Keratinocyte (primary cell): ENCODE measurements around the gene TBC1D13. TPM values are rescaled to one million over a fixed set of nuclear protein-coding genes. Genes with fewer than 3 reads are reported as not detected.

Experiments
- DNase-seq: peaks from one replicate; pipeline ENCODE4 v3.0.0-alpha.2; 2011; ENCODE audit warnings: low read depth, missing footprints, low spot score
- FAIRE-seq: peaks from 2 replicates; lab custom pipeline; 2011; peaks lifted over from hg19 to GRCh38; lab: Jason Lieb, UNC
- H2AFZ ChIP-seq: 2 replicates; pipeline ENCODE4 v1.6.0; 2012; ENCODE audit warnings: low read length, control low read depth, inconsistent platforms; ENCODE audit not compliant: control insufficient read depth
- H3K27ac ChIP-seq: 2 replicates; pipeline ENCODE4 v1.5.1; 2011; ENCODE audit warnings: low read length; ENCODE audit not compliant: control insufficient read depth, insufficient read depth
- H3K27me3 ChIP-seq: 3 replicates; pipeline ENCODE4 v1.6.0; 2011; ENCODE audit warnings: low read length; ENCODE audit not compliant: control insufficient read depth, insufficient read depth; ENCODE audit errors: extremely low read depth
- H3K36me3 ChIP-seq, 2 experiments: 2 replicates in 1 of 2; 3 replicates in 1 of 2; pipeline ENCODE4 v1.5.1; 2011; ENCODE audit warnings: low read length in 2 of 2, mild to moderate bottlenecking in 1 of 2; ENCODE audit not compliant: control insufficient read depth in 2 of 2, insufficient read depth in 2 of 2; ENCODE audit errors: extremely low read depth in 1 of 2
- H3K4me1 ChIP-seq: 3 replicates; pipeline ENCODE4 v1.5.1; 2011; ENCODE audit warnings: low read length; ENCODE audit not compliant: control insufficient read depth, insufficient read depth; ENCODE audit errors: extremely low read depth
- H3K4me2 ChIP-seq: 3 replicates; pipeline ENCODE4 v1.6.0; 2011; ENCODE audit warnings: low read depth, low read length; ENCODE audit not compliant: control insufficient read depth, insufficient read depth; ENCODE audit errors: extremely low read depth
- H3K4me3 ChIP-seq, 3 experiments: fragments of 200-600 bp in 1 of 3; sonication (generic) in 1 of 3; 2 replicates in 2 of 3; 3 replicates in 1 of 3; pipeline ENCODE4 v1.5.1; 2011 to 2016; ENCODE audit warnings: low read length in 3 of 3, mild to moderate bottlenecking in 3 of 3, control low read depth in 2 of 3, inconsistent platforms in 1 of 3, low read depth in 1 of 3, mixed read lengths in 1 of 3, mixed run types in 1 of 3, moderate library complexity in 1 of 3; ENCODE audit not compliant: control insufficient read depth in 2 of 3, insufficient read depth in 2 of 3; ENCODE audit errors: extremely low read depth in 1 of 3
- H3K79me2 ChIP-seq: 2 replicates; pipeline ENCODE4 v1.6.0; 2012; ENCODE audit warnings: low read length; ENCODE audit not compliant: control insufficient read depth, insufficient read depth
- H3K9ac ChIP-seq: 3 replicates; pipeline ENCODE4 v1.6.0; 2011; ENCODE audit warnings: low read length; ENCODE audit not compliant: control insufficient read depth, insufficient read depth; ENCODE audit errors: extremely low read depth
- H3K9me1 ChIP-seq: 3 replicates; pipeline ENCODE4 v1.6.0; 2011; ENCODE audit warnings: low read length; ENCODE audit not compliant: control insufficient read depth, insufficient read depth; ENCODE audit errors: extremely low read depth
- H3K9me3 ChIP-seq: 2 replicates; pipeline ENCODE4 v1.5.1; 2012; ENCODE audit warnings: low read depth, low read length; ENCODE audit not compliant: control insufficient read depth
- H4K20me1 ChIP-seq: 3 replicates; pipeline ENCODE4 v1.6.0; 2011; ENCODE audit warnings: low read length; ENCODE audit not compliant: control insufficient read depth, insufficient read depth; ENCODE audit errors: extremely low read depth
- EZH2 ChIP-seq: IDR thresholded peaks from one replicate; pipeline ENCODE4 v1.6.1; 2012; ENCODE audit warnings: inconsistent platforms, mild to moderate bottlenecking, low read length, moderate library complexity
- dilution Hi-C: fragments of 300-500 bp; cut with MboI; formaldehyde crosslinking; loops from one replicate; pipeline ENCODE4 v1.7.0; 2020; ENCODE audit warnings: low sequenced_read_pairs; ENCODE audit not compliant: extremely low pct_ligation_motif_present
- polyA plus RNA-seq, 5 experiments: library from polyadenylated mRNA; depleted of rRNA in 3 of 5; stranded (reverse) in 3 of 5; stranded (forward) in 1 of 5; unstranded in 1 of 5; fragments of >200 nt; gene quantifications; 1 replicate in 1 of 5; 2 replicates in 3 of 5; 3 replicates in 1 of 5; pipeline versions ENCODE4 v1.2.1 to v1.2.3, GENCODE V29; 2011 to 2012; ENCODE audit warnings: missing spikeins in 2 of 5, low read depth in 1 of 5, low replicate concordance in 1 of 5
- TF ChIP-seq, protein P1 (sequence below), 3 experiments: IDR thresholded peaks in 1 of 3; conservative IDR thresholded peaks in 1 of 3; optimal IDR thresholded peaks in 1 of 3; 2 replicates in 2 of 3; 3 replicates in 1 of 3; pipeline versions ENCODE3 to v1.5.1; 2011; ENCODE audit warnings: low read length in 3 of 3, mild to moderate bottlenecking in 3 of 3, moderate library complexity in 2 of 3, control low read depth in 1 of 3, inconsistent platforms in 1 of 3; ENCODE audit not compliant: insufficient read depth in 2 of 3; ENCODE audit errors: extremely low read depth in 1 of 3

Gene TBC1D13
- polyA plus RNA-seq, 1 donor (not counting 4 experiments of a cell fraction or from before 2014, with no cell fraction given) = 12.8 TPM

- peak within 1 kb of the TSS; percentile 16 for H3K27ac ChIP-seq
Measured at GRCh38 chr9:128818099-128818838, 31.2 kb downstream of the TBC1D13 start, which contains the start of gene ENDOG. ENDOG (plus strand) TSS chr9:128818500; CDS start chr9:128818685, 185 bp downstream.

DNA sequence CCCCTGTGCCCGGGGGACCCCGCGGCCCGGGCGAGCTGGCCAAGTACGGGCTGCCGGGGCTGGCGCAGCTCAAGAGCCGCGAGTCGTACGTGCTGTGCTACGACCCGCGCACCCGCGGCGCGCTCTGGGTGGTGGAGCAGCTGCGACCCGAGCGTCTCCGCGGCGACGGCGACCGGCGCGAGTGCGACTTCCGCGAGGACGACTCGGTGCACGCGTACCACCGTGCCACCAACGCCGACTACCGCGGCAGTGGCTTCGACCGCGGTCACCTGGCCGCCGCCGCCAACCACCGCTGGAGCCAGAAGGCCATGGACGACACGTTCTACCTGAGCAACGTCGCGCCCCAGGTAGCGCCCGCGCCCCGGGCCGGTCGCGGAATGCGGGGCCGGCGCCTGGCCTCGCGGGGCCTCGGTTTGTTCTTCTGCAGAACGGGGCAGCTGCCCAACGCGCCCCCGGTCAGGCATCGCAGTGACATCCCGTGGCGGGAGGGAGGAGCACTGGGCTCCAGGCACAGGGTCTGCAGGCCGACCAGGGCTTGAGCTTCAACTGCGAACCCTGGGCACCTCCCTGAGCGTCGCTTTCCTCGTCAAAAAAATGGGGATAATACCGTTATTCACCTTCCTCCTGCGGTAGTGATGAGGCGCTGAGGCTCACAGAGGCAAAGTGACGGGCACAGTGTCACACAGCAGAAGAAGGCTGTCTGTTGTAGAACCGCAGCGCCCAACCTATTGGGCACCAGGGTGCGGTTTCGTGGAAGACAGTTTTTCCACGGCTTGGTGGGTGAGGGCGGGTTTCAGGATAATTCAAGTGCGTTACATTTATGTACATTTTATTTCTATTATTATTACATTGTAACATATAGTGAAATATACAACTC lies 32.0 kb downstream of the TBC1D13 start:
- Histone ChIP-seq H3K9ac (peak overlapping the region; percentile 64), H3K9me3 (no peaks in the 10 kb centered on the region), H3K4me3 (peak overlapping the region; percentile 58 to 70 (median 68)), H4K20me1 (peaks cover 7% of the 10 kb centered on the region), H3K79me2 (no peaks in the 10 kb centered on the region), H3K9me1 (no peaks in the 10 kb centered on the region), H2AFZ (peak overlapping the region; percentile 68), H3K27me3 (no peaks in the 10 kb centered on the region), H3K27ac (no peak overlapping the region), H3K36me3 (peaks cover 13 to 29% of the 10 kb centered on the region in 2 experiments), H3K4me2 (peak overlapping the region; percentile 96), H3K4me1 (peaks cover 11% of the 10 kb centered on the region)
- DNase-seq (no peak), FAIRE-seq (no peak)
- no peak for TF ChIP-seq EZH2
- TF ChIP-seq, protein P1, sequence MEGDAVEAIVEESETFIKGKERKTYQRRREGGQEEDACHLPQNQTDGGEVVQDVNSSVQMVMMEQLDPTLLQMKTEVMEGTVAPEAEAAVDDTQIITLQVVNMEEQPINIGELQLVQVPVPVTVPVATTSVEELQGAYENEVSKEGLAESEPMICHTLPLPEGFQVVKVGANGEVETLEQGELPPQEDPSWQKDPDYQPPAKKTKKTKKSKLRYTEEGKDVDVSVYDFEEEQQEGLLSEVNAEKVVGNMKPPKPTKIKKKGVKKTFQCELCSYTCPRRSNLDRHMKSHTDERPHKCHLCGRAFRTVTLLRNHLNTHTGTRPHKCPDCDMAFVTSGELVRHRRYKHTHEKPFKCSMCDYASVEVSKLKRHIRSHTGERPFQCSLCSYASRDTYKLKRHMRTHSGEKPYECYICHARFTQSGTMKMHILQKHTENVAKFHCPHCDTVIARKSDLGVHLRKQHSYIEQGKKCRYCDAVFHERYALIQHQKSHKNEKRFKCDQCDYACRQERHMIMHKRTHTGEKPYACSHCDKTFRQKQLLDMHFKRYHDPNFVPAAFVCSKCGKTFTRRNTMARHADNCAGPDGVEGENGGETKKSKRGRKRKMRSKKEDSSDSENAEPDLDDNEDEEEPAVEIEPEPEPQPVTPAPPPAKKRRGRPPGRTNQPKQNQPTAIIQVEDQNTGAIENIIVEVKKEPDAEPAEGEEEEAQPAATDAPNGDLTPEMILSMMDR (optimal IDR thresholded peaks at IDR 0.05 in 1 of 3, IDR thresholded peaks at IDR 0.05 in 1 of 3, conservative IDR thresholded peaks at IDR 0.05 in 1 of 3; ENCODE audit: extremely low read depth in 1 of 3, insufficient read depth in 2 of 3, low read length in 3 of 3) = peak in 1 of 3 experiments; percentile 1
- dilution Hi-C loops = no loop called here

More at GRCh38 chr9:128818099-128818838, 31.2 kb downstream of the TBC1D13 start, which contains the start of gene ENDOG:
- peak; percentile 79 for DNase-seq
- H3K4me3 ChIP-seq = peak within 1 kb of the TSS; percentile 58 to 70 (median 68)
- dilution Hi-C loops = no loop called here
- TF ChIP-seq, protein P1 (optimal IDR thresholded peaks at IDR 0.05 in 1 of 3, IDR thresholded peaks at IDR 0.05 in 1 of 3, conservative IDR thresholded peaks at IDR 0.05 in 1 of 3; ENCODE audit: extremely low read depth in 1 of 3, insufficient read depth in 2 of 3, low read length in 3 of 3) = peak; percentile 96 to 100 (median 96)
- TF ChIP-seq EZH2 = no peak
- H3K27me3 ChIP-seq = no peaks in the 10 kb centered on the region
- peak within 1 kb of the TSS; percentile 64 for H3K9ac ChIP-seq
- H3K9me3 ChIP-seq = no peaks in the 10 kb centered on the region
- peak within 1 kb of the TSS; percentile 95 for H2AFZ ChIP-seq
- H3K9me1 ChIP-seq = no peaks in the 10 kb centered on the region
- peaks cover 11% of the 10 kb centered on the region for H3K4me1 ChIP-seq
- peaks cover 10 to 21% of the 10 kb centered on the region in 2 experiments for H3K36me3 ChIP-seq
- H4K20me1 ChIP-seq = peaks cover 7% of the 10 kb centered on the region
- peak; percentile 93 for FAIRE-seq
- H3K79me2 ChIP-seq = no peaks in the 10 kb centered on the region
- H3K4me2 ChIP-seq = peak within 1 kb of the TSS; percentile 96
